Liver (tissue), 9 donors: Measurements from ENCODE around the gene ZCCHC14. TPM values are rescaled to one million over a fixed set of nuclear protein-coding genes. Genes with fewer than 3 reads are reported as not detected.

Source experiments
- DNase-seq: peaks from one replicate; pipeline ENCODE4 v3.0.0-alpha.2; 2017; ENCODE audit warnings: low spot score
- H3K27ac ChIP-seq, 2 donors: one replicate each; pipeline ENCODE4 v1.7.0; 2013; ENCODE audit warnings: inconsistent platforms in 2 of 2, low read length in 2 of 2, control low read depth in 1 of 2, low read depth in 1 of 2, mild to moderate bottlenecking in 1 of 2
- H3K27me3 ChIP-seq, 4 donors: one replicate each; pipeline versions ENCODE4 v1.6.1 to v1.7.0; 2013; ENCODE audit warnings: low read length in 3 of 4, inconsistent platforms in 1 of 4, mild to moderate bottlenecking in 1 of 4, moderate library complexity in 1 of 4; ENCODE audit not compliant: control insufficient read depth in 4 of 4, insufficient read depth in 4 of 4
- H3K36me3 ChIP-seq, 4 donors: one replicate each; pipeline versions ENCODE4 v1.6.1 to v1.7.0; 2013; ENCODE audit warnings: low read length in 3 of 4, mild to moderate bottlenecking in 3 of 4, low read depth in 1 of 4, moderate library complexity in 1 of 4; ENCODE audit not compliant: control insufficient read depth in 4 of 4, insufficient read depth in 3 of 4
- H3K4me1 ChIP-seq, 4 donors: one replicate each; pipeline versions ENCODE4 v1.6.1 to v1.7.0; 2013; ENCODE audit warnings: low read length in 3 of 4, mild to moderate bottlenecking in 3 of 4, moderate library complexity in 1 of 4; ENCODE audit not compliant: control insufficient read depth in 4 of 4, insufficient read depth in 4 of 4
- H3K4me3 ChIP-seq, 3 donors: one replicate each; pipeline versions ENCODE4 v1.6.1 to v1.7.0; 2013; ENCODE audit warnings: low read length in 3 of 3, control low read depth in 1 of 3, low read depth in 1 of 3, mild to moderate bottlenecking in 1 of 3
- H3K9ac ChIP-seq, 2 donors: one replicate each; pipeline ENCODE4 v1.7.0; 2013; ENCODE audit warnings: low read length in 2 of 2, mild to moderate bottlenecking in 2 of 2, moderate library complexity in 2 of 2, control low read depth in 1 of 2, low read depth in 1 of 2
- H3K9me3 ChIP-seq, 4 donors: one replicate each; pipeline versions ENCODE4 v1.6.1 to v1.7.0; 2013; ENCODE audit warnings: low read length in 3 of 4; ENCODE audit not compliant: control insufficient read depth in 4 of 4
- EGR1 ChIP-seq, 2 donors: IDR thresholded peaks; 2 replicates each; pipeline ENCODE4 v1.6.1; 2016 to 2018; ENCODE audit warnings: antibody characterized with exemption in 2 of 2, low read depth in 2 of 2
- FOXA1 ChIP-seq: IDR thresholded peaks from 2 replicates; pipeline ENCODE4 v1.6.1; 2016; ENCODE audit warnings: antibody characterized with exemption
- FOXA2 ChIP-seq: IDR thresholded peaks from 2 replicates; pipeline ENCODE4 v1.6.1; 2016; ENCODE audit warnings: antibody characterized with exemption
- GABPA ChIP-seq, 2 donors: IDR thresholded peaks in 1 of 2; conservative IDR thresholded peaks in 1 of 2; 2 replicates each; pipeline ENCODE4 v1.6.1; 2016; ENCODE audit warnings: antibody characterized with exemption in 2 of 2, mild to moderate bottlenecking in 1 of 2, moderate library complexity in 1 of 2
- HNF4A ChIP-seq, 2 donors: conservative IDR thresholded peaks; 2 replicates each; pipeline ENCODE4 v1.6.1; 2016; ENCODE audit warnings: antibody characterized with exemption in 2 of 2, mild to moderate bottlenecking in 2 of 2
- HNF4G ChIP-seq: IDR thresholded peaks from 2 replicates; pipeline ENCODE4 v1.6.1; 2016; ENCODE audit warnings: antibody characterized with exemption
- JUND ChIP-seq, 2 donors: IDR thresholded peaks; 2 replicates each; pipeline ENCODE4 v1.6.1; 2016; ENCODE audit warnings: antibody characterized with exemption in 2 of 2
- NR2F2 ChIP-seq: IDR thresholded peaks from 2 replicates; pipeline ENCODE4 v1.6.1; 2016; ENCODE audit warnings: antibody characterized with exemption
- RAD21 ChIP-seq, 2 donors: IDR thresholded peaks; 2 replicates each; pipeline ENCODE4 v1.6.1; 2016; ENCODE audit warnings: antibody characterized with exemption in 2 of 2, mild to moderate bottlenecking in 2 of 2
- RXRA ChIP-seq, 2 donors: IDR thresholded peaks; 2 replicates each; pipeline ENCODE4 v1.6.1; 2017 to 2018; ENCODE audit warnings: antibody characterized with exemption in 2 of 2, mild to moderate bottlenecking in 1 of 2
- SP1 ChIP-seq: IDR thresholded peaks from 2 replicates; pipeline ENCODE4 v1.6.1; 2018; ENCODE audit warnings: antibody characterized with exemption, mild to moderate bottlenecking
- TAF1 ChIP-seq: conservative IDR thresholded peaks from 2 replicates; pipeline ENCODE4 v1.6.1; 2016; ENCODE audit warnings: antibody characterized with exemption, mild to moderate bottlenecking
- YY1 ChIP-seq: IDR thresholded peaks from 2 replicates; pipeline ENCODE4 v1.6.1; 2016; ENCODE audit warnings: antibody characterized with exemption, mild to moderate bottlenecking
- WGBS: extraction: QIAGEN DNeasy Blood & Tissue Kit; methylation state at CpG from one replicate; pipeline ENCODE4 v1.1.7; 2013; 5-methylcytosine and 5-hydroxymethylcytosine counted together
- polyA plus RNA-seq, 2 donors: library from polyadenylated mRNA; stranded (reverse) in 1 of 2; unstranded in 1 of 2; fragments of 200-250 nt in 1 of 2; fragments of >200 nt in 1 of 2; fragmentation: Nextera tagmentation in 1 of 2; extraction: Ambion mirVana in 1 of 2; gene quantifications; one replicate each; pipeline versions ENCODE4 v1.2.1 to v1.2.3, GENCODE V29; 2013 to 2015
- total RNA-seq, 2 donors: library from RNA; depleted of rRNA; stranded (reverse); fragments of >200 nt; gene quantifications; one replicate each; pipeline ENCODE4 v1.2.3, GENCODE V29; 2014
- TF ChIP-seq, protein P1 (sequence below): IDR thresholded peaks from 2 replicates; pipeline ENCODE4 v1.6.1; 2016; ENCODE audit warnings: antibody characterized with exemption
- TF ChIP-seq, protein P2 (sequence below): IDR thresholded peaks from 2 replicates; pipeline ENCODE4 v1.6.1; 2016; ENCODE audit warnings: antibody characterized with exemption, mild to moderate bottlenecking
- TF ChIP-seq, protein P3 (sequence below): IDR thresholded peaks from 2 replicates; pipeline ENCODE4 v1.6.1; 2016; ENCODE audit warnings: antibody characterized with exemption
- TF ChIP-seq, protein P4 (sequence below): fragments of 150-350 bp; IDR thresholded peaks from 2 replicates; pipeline ENCODE4 v1.5.1; 2017; ENCODE audit warnings: improper control_type of control experiment, low read depth, low read length; ENCODE audit not compliant: missing input control
- TF ChIP-seq, protein P5 (sequence below): IDR thresholded peaks from 2 replicates; pipeline ENCODE4 v1.6.1; 2016; ENCODE audit warnings: antibody characterized with exemption
- donor health status: healthy.
- donor health status: healthy.
- donor health status: healthy.
- donor health status: healthy.
- donor health status: healthy.

ZCCHC14 gene
- total and polyA plus RNA-seq, 4 donors, result 6.3 to 21.7 (median 8.0) TPM

DNA sequence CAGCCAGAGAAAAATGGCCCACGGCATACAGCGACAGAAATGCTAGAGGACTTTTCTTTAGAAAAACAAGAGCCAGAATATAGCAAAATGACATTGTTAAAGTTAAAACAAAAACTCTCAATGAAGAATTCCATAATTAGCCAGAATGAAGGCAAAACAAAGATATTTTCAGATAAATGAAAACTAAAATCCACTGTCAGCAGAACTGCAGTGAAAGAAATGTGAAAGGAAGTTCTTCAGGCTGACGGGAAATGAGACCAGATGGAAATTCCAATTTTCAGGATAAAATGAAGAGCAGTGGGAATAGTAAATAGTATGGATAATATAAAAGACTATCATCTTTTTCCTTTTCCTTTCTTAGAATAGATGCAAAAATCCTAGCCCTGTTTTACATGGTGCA is 38.4 kb downstream of the ZCCHC14 start:
- H3K4me3 ChIP-seq, result no peak overlapping the region
- TF ChIP-seq, protein P1, sequence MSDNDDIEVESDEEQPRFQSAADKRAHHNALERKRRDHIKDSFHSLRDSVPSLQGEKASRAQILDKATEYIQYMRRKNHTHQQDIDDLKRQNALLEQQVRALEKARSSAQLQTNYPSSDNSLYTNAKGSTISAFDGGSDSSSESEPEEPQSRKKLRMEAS, result no peak
- TF ChIP-seq YY1, result no peak
- TF ChIP-seq, protein P2, sequence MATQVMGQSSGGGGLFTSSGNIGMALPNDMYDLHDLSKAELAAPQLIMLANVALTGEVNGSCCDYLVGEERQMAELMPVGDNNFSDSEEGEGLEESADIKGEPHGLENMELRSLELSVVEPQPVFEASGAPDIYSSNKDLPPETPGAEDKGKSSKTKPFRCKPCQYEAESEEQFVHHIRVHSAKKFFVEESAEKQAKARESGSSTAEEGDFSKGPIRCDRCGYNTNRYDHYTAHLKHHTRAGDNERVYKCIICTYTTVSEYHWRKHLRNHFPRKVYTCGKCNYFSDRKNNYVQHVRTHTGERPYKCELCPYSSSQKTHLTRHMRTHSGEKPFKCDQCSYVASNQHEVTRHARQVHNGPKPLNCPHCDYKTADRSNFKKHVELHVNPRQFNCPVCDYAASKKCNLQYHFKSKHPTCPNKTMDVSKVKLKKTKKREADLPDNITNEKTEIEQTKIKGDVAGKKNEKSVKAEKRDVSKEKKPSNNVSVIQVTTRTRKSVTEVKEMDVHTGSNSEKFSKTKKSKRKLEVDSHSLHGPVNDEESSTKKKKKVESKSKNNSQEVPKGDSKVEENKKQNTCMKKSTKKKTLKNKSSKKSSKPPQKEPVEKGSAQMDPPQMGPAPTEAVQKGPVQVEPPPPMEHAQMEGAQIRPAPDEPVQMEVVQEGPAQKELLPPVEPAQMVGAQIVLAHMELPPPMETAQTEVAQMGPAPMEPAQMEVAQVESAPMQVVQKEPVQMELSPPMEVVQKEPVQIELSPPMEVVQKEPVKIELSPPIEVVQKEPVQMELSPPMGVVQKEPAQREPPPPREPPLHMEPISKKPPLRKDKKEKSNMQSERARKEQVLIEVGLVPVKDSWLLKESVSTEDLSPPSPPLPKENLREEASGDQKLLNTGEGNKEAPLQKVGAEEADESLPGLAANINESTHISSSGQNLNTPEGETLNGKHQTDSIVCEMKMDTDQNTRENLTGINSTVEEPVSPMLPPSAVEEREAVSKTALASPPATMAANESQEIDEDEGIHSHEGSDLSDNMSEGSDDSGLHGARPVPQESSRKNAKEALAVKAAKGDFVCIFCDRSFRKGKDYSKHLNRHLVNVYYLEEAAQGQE, result peak; percentile 32
- no peak for TF ChIP-seq TAF1
- TF ChIP-seq, protein P3, sequence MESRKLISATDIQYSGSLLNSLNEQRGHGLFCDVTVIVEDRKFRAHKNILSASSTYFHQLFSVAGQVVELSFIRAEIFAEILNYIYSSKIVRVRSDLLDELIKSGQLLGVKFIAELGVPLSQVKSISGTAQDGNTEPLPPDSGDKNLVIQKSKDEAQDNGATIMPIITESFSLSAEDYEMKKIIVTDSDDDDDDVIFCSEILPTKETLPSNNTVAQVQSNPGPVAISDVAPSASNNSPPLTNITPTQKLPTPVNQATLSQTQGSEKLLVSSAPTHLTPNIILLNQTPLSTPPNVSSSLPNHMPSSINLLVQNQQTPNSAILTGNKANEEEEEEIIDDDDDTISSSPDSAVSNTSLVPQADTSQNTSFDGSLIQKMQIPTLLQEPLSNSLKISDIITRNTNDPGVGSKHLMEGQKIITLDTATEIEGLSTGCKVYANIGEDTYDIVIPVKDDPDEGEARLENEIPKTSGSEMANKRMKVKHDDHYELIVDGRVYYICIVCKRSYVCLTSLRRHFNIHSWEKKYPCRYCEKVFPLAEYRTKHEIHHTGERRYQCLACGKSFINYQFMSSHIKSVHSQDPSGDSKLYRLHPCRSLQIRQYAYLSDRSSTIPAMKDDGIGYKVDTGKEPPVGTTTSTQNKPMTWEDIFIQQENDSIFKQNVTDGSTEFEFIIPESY, result no peak
- H3K4me1 ChIP-seq, result peaks cover 0 to 19% (median 9%) of the 10 kb centered on the region in 4 donors
- 85% methylated on average over 3 of the region's 3 CpGs for WGBS
- DNase-seq, result no peak
- no peak overlapping the region for H3K9ac ChIP-seq
- H3K27me3 ChIP-seq, result no peaks in the 10 kb centered on the region
- H3K36me3 ChIP-seq, result peaks cover 3 to 39% (median 21%) of the 10 kb centered on the region in 4 donors
- H3K9me3 ChIP-seq, result no peaks in the 10 kb centered on the region
- no peak overlapping the region for H3K27ac ChIP-seq

DNA sequence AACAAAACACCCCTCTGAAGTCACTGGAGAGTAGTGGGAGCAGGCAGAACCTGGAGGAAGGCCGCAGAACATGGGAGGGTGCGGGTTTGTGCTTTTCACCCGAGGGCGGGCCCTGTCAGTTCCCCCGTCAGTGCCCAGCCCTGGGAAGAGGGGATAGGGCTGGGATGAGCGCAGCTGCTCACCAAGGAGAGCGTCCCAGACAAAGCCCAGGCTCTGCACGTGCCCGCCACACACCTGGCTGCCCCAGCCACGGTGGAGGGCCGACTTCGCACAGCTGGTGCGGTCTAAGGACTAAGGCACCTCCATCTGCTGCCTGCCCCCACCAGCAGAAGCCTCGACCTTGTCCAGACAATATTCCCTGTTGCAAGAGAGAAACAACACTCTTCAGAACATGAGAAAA is 39.5 kb downstream of the ZCCHC14 start:
- Histone ChIP-seq H3K4me1 (peaks cover 0 to 19% (median 9%) of the 10 kb centered on the region in 4 donors), H3K27me3 (no peaks in the 10 kb centered on the region), H3K27ac (no peak overlapping the region), H3K36me3 (peaks cover 1 to 41% (median 16%) of the 10 kb centered on the region in 4 donors), H3K4me3 (no peak overlapping the region), H3K9me3 (no peaks in the 10 kb centered on the region), H3K9ac (no peak overlapping the region)
- WGBS, result 94% methylated on average over 14 of the region's 14 CpGs
- TF ChIP-seq TAF1, result no peak
- TF ChIP-seq, protein P4, sequence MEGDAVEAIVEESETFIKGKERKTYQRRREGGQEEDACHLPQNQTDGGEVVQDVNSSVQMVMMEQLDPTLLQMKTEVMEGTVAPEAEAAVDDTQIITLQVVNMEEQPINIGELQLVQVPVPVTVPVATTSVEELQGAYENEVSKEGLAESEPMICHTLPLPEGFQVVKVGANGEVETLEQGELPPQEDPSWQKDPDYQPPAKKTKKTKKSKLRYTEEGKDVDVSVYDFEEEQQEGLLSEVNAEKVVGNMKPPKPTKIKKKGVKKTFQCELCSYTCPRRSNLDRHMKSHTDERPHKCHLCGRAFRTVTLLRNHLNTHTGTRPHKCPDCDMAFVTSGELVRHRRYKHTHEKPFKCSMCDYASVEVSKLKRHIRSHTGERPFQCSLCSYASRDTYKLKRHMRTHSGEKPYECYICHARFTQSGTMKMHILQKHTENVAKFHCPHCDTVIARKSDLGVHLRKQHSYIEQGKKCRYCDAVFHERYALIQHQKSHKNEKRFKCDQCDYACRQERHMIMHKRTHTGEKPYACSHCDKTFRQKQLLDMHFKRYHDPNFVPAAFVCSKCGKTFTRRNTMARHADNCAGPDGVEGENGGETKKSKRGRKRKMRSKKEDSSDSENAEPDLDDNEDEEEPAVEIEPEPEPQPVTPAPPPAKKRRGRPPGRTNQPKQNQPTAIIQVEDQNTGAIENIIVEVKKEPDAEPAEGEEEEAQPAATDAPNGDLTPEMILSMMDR, result no peak
- TF ChIP-seq GABPA (IDR thresholded peaks at IDR 0.05 in 1 of 2, conservative IDR thresholded peaks at IDR 0.05 in 1 of 2), result no peak
- TF ChIP-seq RXRA (IDR thresholded peaks at IDR 0.05), result no peak
- TF ChIP-seq FOXA2, result no peak
- TF ChIP-seq HNF4A (conservative IDR thresholded peaks at IDR 0.05), result no peak
- no peak for TF ChIP-seq EGR1 (IDR thresholded peaks at IDR 0.05; ENCODE audit: low read depth in 2 of 2)
- no peak for TF ChIP-seq HNF4G
- no peak for TF ChIP-seq RAD21 (IDR thresholded peaks at IDR 0.05)
- TF ChIP-seq JUND (IDR thresholded peaks at IDR 0.05), result no peak
- TF ChIP-seq, protein P2, result no peak
- TF ChIP-seq, protein P3, result no peak
- TF ChIP-seq, protein P5, sequence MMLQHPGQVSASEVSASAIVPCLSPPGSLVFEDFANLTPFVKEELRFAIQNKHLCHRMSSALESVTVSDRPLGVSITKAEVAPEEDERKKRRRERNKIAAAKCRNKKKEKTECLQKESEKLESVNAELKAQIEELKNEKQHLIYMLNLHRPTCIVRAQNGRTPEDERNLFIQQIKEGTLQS, result no peak
- no peak for TF ChIP-seq FOXA1
- no peak for TF ChIP-seq NR2F2
- TF ChIP-seq SP1, result no peak
- no peak for DNase-seq
